Cortex of kidney (tissue), 1 donor: ENCODE results near the gene ANK2.
"Not testable (repeated sequence)": the region's sequence is repeated elsewhere in the genome, so short reads cannot be mapped to it uniquely, and the experiment has no call there.

Experiments
- DNase-seq: peaks from one replicate; lab custom pipeline; 2025; lab: John Stamatoyannopoulos, UW

Gene ANK2

GRCh38 chr4:113052379-113052951 lies 3.0 kb downstream of the ANK2 start:
- DNase-seq = no peak

GRCh38 chr4:113053883-113054282 lies 4.4 kb downstream of the ANK2 start:
- DNase-seq = no peak

GRCh38 chr4:113056318-113056717 lies 6.9 kb downstream of the ANK2 start:
- DNase-seq = no peak

- DNase-seq = no peak
These were observed 8.4 kb downstream of the ANK2 start for GRCh38 chr4:113057891-113058290.

- no peak for DNase-seq
These were observed 10.2 kb downstream of the ANK2 start for GRCh38 chr4:113059449-113060182.

GRCh38 chr4:113060853-113061252 lies 11.4 kb downstream of the ANK2 start:
- DNase-seq = no peak

- DNase-seq = no peak
These were observed 14.8 kb downstream of the ANK2 start for GRCh38 chr4:113064244-113064643.

- no peak for DNase-seq
These were observed 16.2 kb downstream of the ANK2 start for GRCh38 chr4:113065629-113066028.

- DNase-seq = not testable (repeated sequence)
These were observed 19.3 kb downstream of the ANK2 start for GRCh38 chr4:113068771-113069170.

GRCh38 chr4:113069212-113069892 lies 19.9 kb downstream of the ANK2 start:
- no peak for DNase-seq

- no peak for DNase-seq
These were observed 21.3 kb downstream of the ANK2 start for GRCh38 chr4:113070755-113071154.

GRCh38 chr4:113071274-113071673 lies 21.8 kb downstream of the ANK2 start:
- no peak for DNase-seq

- DNase-seq = no peak
These were observed 22.4 kb downstream of the ANK2 start for GRCh38 chr4:113071805-113072204.

- no peak for DNase-seq
These were observed 24.1 kb downstream of the ANK2 start for GRCh38 chr4:113073451-113074005.

GRCh38 chr4:113077575-113077974 lies 28.1 kb downstream of the ANK2 start:
- no peak for DNase-seq

- no peak for DNase-seq
These were observed 28.6 kb downstream of the ANK2 start for GRCh38 chr4:113078066-113078465.

- no peak for DNase-seq
These were observed 30.6 kb downstream of the ANK2 start for GRCh38 chr4:113080050-113080449.

GRCh38 chr4:113080624-113081023 lies 31.2 kb downstream of the ANK2 start:
- no peak for DNase-seq

GRCh38 chr4:113083346-113083745 lies 33.9 kb downstream of the ANK2 start:
- no peak for DNase-seq

- no peak for DNase-seq
These were observed 36.8 kb downstream of the ANK2 start for GRCh38 chr4:113086172-113086695.

- DNase-seq = no peak
These were observed 38.6 kb downstream of the ANK2 start for GRCh38 chr4:113088050-113088449.

GRCh38 chr4:113090954-113091353 lies 41.5 kb downstream of the ANK2 start:
- DNase-seq = no peak

GRCh38 chr4:113094331-113094730 lies 44.9 kb downstream of the ANK2 start:
- DNase-seq = no peak
